22Rv1 (cell line): ENCODE results near the gene CCDC148.
"Not testable (repeated sequence)": the region's sequence is repeated elsewhere in the genome, so short reads cannot be mapped to it uniquely, and the experiment has no call there.

Experiments
- H3K27ac ChIP-seq: fragments of 450-650 bp; 2 replicates; pipeline ENCODE4 v1.5.1; 2017
- CTCF ChIP-seq: fragments of 450-650 bp; IDR thresholded peaks from 2 replicates; pipeline ENCODE4 v1.5.1; 2017; ENCODE audit warnings: mild to moderate bottlenecking
- ZFX ChIP-seq: fragments of 450-650 bp; IDR thresholded peaks from 2 replicates; pipeline ENCODE4 v1.6.1; 2017; ENCODE audit warnings: antibody characterized with exemption, borderline replicate concordance

Gene CCDC148

GRCh38 chr2:158381205-158381604, 75.3 kb downstream of the CCDC148 start:
- TF ChIP-seq CTCF = no peak
- no peak for TF ChIP-seq ZFX
- no peak overlapping the region for H3K27ac ChIP-seq

- TF ChIP-seq CTCF (no peak), ZFX (no peak)
- H3K27ac ChIP-seq = no peak overlapping the region
These were observed 75.8 kb downstream of the CCDC148 start for GRCh38 chr2:158380746-158381145.

- H3K27ac ChIP-seq = no peak overlapping the region
- TF ChIP-seq ZFX = no peak
- no peak for TF ChIP-seq CTCF
These were observed 77.6 kb downstream of the CCDC148 start for GRCh38 chr2:158378926-158379325.

- no peak overlapping the region for H3K27ac ChIP-seq
- TF ChIP-seq CTCF = no peak
- TF ChIP-seq ZFX = no peak
These were observed 90.2 kb downstream of the CCDC148 start for GRCh38 chr2:158366342-158366741.

GRCh38 chr2:158359846-158360245, 96.7 kb downstream of the CCDC148 start:
- TF ChIP-seq CTCF (no peak), ZFX (no peak)
- H3K27ac ChIP-seq = no peak overlapping the region

- TF ChIP-seq CTCF (no peak), ZFX (no peak)
- no peak overlapping the region for H3K27ac ChIP-seq
These were observed 98.9 kb downstream of the CCDC148 start for GRCh38 chr2:158357699-158358098.

GRCh38 chr2:158357122-158357521, 99.4 kb downstream of the CCDC148 start:
- no peak for TF ChIP-seq CTCF
- TF ChIP-seq ZFX = no peak
- H3K27ac ChIP-seq = no peak overlapping the region

- H3K27ac ChIP-seq = not testable (repeated sequence)
These were observed 105.1 kb downstream of the CCDC148 start for GRCh38 chr2:158351466-158351816.

GRCh38 chr2:158350751-158351465, 105.6 kb downstream of the CCDC148 start:
- not testable (repeated sequence) for H3K27ac ChIP-seq
